NOMO-1 treated with dmso at 0.1 percent for 144 hours (cell line): ENCODE data around the gene SLC16A7.
A peak's percentile ranks its signal among the peaks of the same experiment; 100 is the strongest.

ENCODE experiments used
- DNase-seq: peaks from one replicate; lab custom pipeline; 2025; ENCODE audit not compliant: unreplicated experiment; lab: John Stamatoyannopoulos, UW

SLC16A7 gene

GRCh38 chr12:59665701-59666100 is 69.9 kb downstream of the SLC16A7 start:
- no peak for DNase-seq

GRCh38 chr12:59668674-59669073 is 72.8 kb downstream of the SLC16A7 start:
- no peak for DNase-seq

- DNase-seq: no peak
These were observed 76.4 kb downstream of the SLC16A7 start for GRCh38 chr12:59672273-59672672.

GRCh38 chr12:59675461-59675860 is 79.6 kb downstream of the SLC16A7 start:
- peak; percentile 19 for DNase-seq

GRCh38 chr12:59677857-59678256 is 82.0 kb downstream of the SLC16A7 start:
- DNase-seq: no peak

GRCh38 chr12:59678759-59679411 is 83.1 kb downstream of the SLC16A7 start:
- DNase-seq: no peak

- no peak for DNase-seq
These were observed 93.9 kb downstream of the SLC16A7 start for GRCh38 chr12:59689776-59690175.

- no peak for DNase-seq
These were observed 99.5 kb downstream of the SLC16A7 start for GRCh38 chr12:59695379-59695778.

- peak; percentile 37 for DNase-seq
These were observed 102.8 kb downstream of the SLC16A7 start for GRCh38 chr12:59698600-59698999.

GRCh38 chr12:59699421-59700152 is 103.8 kb downstream of the SLC16A7 start:
- DNase-seq: peak; percentile 15

GRCh38 chr12:59700153-59700450 is 104.3 kb downstream of the SLC16A7 start:
- no peak for DNase-seq

- no peak for DNase-seq
These were observed 112.2 kb downstream of the SLC16A7 start for GRCh38 chr12:59708064-59708463.

- no peak for DNase-seq
These were observed 112.7 kb downstream of the SLC16A7 start for GRCh38 chr12:59708484-59708883.

GRCh38 chr12:59710004-59710628 is 114.3 kb downstream of the SLC16A7 start:
- no peak for DNase-seq

- DNase-seq: no peak
These were observed 115.1 kb downstream of the SLC16A7 start for GRCh38 chr12:59710964-59711363.

GRCh38 chr12:59715434-59715833 is 119.6 kb downstream of the SLC16A7 start:
- DNase-seq: no peak

- DNase-seq: no peak
These were observed 120.2 kb downstream of the SLC16A7 start for GRCh38 chr12:59716043-59716442.

- no peak for DNase-seq
These were observed 121.6 kb downstream of the SLC16A7 start for GRCh38 chr12:59717436-59717835.

- DNase-seq: no peak
These were observed 123.9 kb downstream of the SLC16A7 start for GRCh38 chr12:59719701-59720100.

- DNase-seq: no peak
These were observed 127.7 kb downstream of the SLC16A7 start for GRCh38 chr12:59723520-59723919.

GRCh38 chr12:59724011-59724695 is 128.3 kb downstream of the SLC16A7 start:
- DNase-seq: no peak

GRCh38 chr12:59733200-59733599 is 137.4 kb downstream of the SLC16A7 start:
- DNase-seq: no peak
